ENCODE results near the gene CCNDBP1. TPM values are rescaled to one million over a fixed set of nuclear protein-coding genes. Genes with fewer than 3 reads are reported as not detected.

The CCNDBP1 gene
- total RNA-seq, 1 experiment from 2014 or later, result 20.4 TPM

GRCh38 chr15:43243020-43243645 lies 57.9 kb downstream of the CCNDBP1 start:
- ChIA-PET CTCF (interaction anchor here (1.6 to 2.8 kb wide), 4 partner anchors 17 to 39 kb away, joined by 3 to 15 read pairs (median 8); no protein-coding TSS in a partner anchor), POLR2A (interaction anchor here (0.5 kb wide), 1 partner anchor 12 kb away, joined by 3 read pairs; no protein-coding TSS in a partner anchor)
- ATAC-seq (no peak), DNase-seq (ENCODE audit: low spot score) (no peak)
- peaks cover 3% of the 10 kb centered on the region for H3K27me3 Mint-ChIP-seq (ENCODE audit: low read depth)
- no peak overlapping the region for H3K4me3 Mint-ChIP-seq
- no peak overlapping the region for H3K27ac Mint-ChIP-seq
- no peaks in the 10 kb centered on the region for H3K9me3 Mint-ChIP-seq
- no peaks in the 10 kb centered on the region for H3K4me1 Mint-ChIP-seq
- no peaks in the 10 kb centered on the region for H3K36me3 Mint-ChIP-seq
- no peak for TF ChIP-seq ZNF219 (CRISPR knock-in tag; IDR thresholded peaks at IDR 0.05; ENCODE audit: borderline replicate concordance)
- no peak for TF ChIP-seq NR1H2 (CRISPR knock-in tag; IDR thresholded peaks at IDR 0.05)
- no peak for TF ChIP-seq JUN (CRISPR knock-in tag; IDR thresholded peaks at IDR 0.05)
- no peak for TF ChIP-seq ZNF317 (CRISPR knock-in tag; IDR thresholded peaks at IDR 0.05; ENCODE audit: borderline replicate concordance, low read depth)

DNA sequence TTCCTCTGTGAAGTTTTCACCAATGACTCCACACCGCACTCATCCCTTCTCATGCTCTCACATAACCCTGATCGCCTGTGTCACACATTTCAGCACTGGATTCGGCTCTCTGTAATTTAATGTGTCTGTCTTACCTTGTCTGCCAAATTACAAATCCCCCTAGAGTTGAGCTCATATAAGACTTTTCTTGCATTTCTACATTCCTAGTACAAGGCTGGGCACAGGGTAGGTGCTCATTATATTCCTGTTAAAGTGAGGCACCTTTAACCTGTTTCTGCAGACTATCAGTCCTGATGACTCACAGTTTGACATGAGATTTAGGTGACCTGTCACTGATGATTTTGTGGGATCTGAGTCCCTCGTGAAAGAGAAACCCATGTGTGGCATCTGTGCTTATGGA lies 58.9 kb downstream of the CCNDBP1 start:
- H3K27me3 Mint-ChIP-seq (ENCODE audit: low read depth), result peaks cover 3% of the 10 kb centered on the region
- no peak overlapping the region for H3K27ac Mint-ChIP-seq
- no peak for TF ChIP-seq ZNF232 (CRISPR knock-in tag; IDR thresholded peaks at IDR 0.05)
- TF ChIP-seq ZNF138 (CRISPR knock-in tag; conservative IDR thresholded peaks at IDR 0.05), result no peak
- no peak for TF ChIP-seq NR2C2 (CRISPR knock-in tag; IDR thresholded peaks at IDR 0.05)
- no peak for TF ChIP-seq RORB (CRISPR knock-in tag; IDR thresholded peaks at IDR 0.05)
- TF ChIP-seq MYBL2 (CRISPR knock-in tag; IDR thresholded peaks at IDR 0.05), result no peak
- TF ChIP-seq, protein P1, sequence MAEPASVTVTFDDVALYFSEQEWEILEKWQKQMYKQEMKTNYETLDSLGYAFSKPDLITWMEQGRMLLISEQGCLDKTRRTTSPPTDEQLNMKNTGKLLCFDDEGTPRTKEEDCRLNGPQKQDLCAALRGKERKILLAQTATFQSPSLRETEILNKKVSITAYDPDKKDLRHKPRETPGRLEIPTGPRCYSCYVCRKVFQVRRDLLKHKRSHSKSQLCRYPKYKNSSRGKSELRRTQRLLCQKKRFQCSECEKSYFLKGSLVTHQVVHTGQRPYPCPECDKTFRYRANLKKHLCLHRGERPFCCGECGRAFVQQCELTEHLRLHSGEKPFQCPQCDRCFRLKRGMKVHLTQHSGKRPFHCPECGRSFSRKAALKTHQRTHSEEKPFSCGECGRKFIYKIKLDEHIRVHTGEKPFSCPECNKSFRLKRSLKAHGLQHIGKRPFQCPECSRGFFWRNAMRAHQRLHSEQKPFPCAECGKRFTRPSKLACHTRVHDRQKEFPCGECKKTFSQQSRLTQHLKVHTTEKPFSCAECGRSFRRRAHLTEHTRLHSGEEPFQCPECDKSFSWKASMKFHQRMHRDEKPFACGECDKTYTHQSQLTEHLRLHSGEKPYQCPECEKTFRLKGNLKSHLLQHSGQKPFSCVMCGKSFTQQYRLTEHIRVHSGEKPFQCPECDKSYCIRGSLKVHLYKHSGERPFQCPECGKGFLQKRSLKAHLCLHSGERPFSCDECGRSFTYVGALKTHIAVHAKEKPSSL (CRISPR knock-in tag; conservative IDR thresholded peaks at IDR 0.05), result no peak
- no peak for TF ChIP-seq ELF4 (CRISPR knock-in tag; IDR thresholded peaks at IDR 0.05; ENCODE audit: low read depth)
- no peak for TF ChIP-seq ZNF396 (CRISPR knock-in tag; IDR thresholded peaks at IDR 0.05; ENCODE audit: borderline replicate concordance)
- no peaks in the 10 kb centered on the region for H3K36me3 Mint-ChIP-seq
- ATAC-seq (no peak), DNase-seq (ENCODE audit: low spot score) (no peak)
- no peaks in the 10 kb centered on the region for H3K9me3 Mint-ChIP-seq
- ChIA-PET POLR2A (no interaction called here), CTCF (interaction anchor here (2.5 kb wide), 1 partner anchor 19 kb away, joined by 8 read pairs; no protein-coding TSS in a partner anchor)
- no peaks in the 10 kb centered on the region for H3K4me1 Mint-ChIP-seq
- no peak overlapping the region for H3K4me3 Mint-ChIP-seq

DNA sequence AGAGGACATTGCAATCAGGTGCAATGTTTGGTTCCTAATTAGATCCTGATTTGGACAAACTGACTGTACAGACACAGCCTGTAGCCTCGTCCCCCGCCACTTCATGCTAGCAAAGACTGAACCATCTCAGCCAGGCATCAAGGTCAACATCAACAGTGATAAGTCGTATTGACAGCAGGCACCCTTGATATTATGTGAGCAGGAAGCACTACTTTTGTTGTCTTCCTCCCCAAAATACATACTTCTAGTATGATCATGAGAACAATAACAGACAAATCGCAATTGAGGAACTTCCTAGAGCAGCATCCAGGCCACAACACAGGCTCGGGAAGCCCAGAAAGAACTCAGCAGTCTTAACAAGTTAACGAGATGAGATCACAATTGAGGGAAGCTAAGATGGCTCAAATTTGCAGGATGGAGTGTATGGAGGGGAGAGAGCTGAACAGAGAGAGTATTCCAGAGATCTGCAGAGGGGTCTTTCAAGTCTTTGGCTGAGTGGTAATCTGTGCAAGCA lies 61.1 kb downstream of the CCNDBP1 start:
- peaks cover 3% of the 10 kb centered on the region for H3K27me3 Mint-ChIP-seq (ENCODE audit: low read depth)
- CTCF ChIA-PET, result interaction anchor here (0.7 to 2.5 kb wide), 3 partner anchors 20 to 82 kb away, joined by 6 to 11 read pairs (median 7); no protein-coding TSS in a partner anchor
- H3K36me3 Mint-ChIP-seq, result no peaks in the 10 kb centered on the region
- TF ChIP-seq CREM (CRISPR knock-in tag; IDR thresholded peaks at IDR 0.05), result no peak
- no peak for TF ChIP-seq ELF4 (CRISPR knock-in tag; IDR thresholded peaks at IDR 0.05; ENCODE audit: low read depth)
- TF ChIP-seq ZNF416 (CRISPR knock-in tag; IDR thresholded peaks at IDR 0.05), result no peak
- TF ChIP-seq, protein P2, sequence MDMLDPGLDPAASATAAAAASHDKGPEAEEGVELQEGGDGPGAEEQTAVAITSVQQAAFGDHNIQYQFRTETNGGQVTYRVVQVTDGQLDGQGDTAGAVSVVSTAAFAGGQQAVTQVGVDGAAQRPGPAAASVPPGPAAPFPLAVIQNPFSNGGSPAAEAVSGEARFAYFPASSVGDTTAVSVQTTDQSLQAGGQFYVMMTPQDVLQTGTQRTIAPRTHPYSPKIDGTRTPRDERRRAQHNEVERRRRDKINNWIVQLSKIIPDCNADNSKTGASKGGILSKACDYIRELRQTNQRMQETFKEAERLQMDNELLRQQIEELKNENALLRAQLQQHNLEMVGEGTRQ (CRISPR knock-in tag; IDR thresholded peaks at IDR 0.05), result no peak
- no peak for TF ChIP-seq SP1 (CRISPR knock-in tag; conservative IDR thresholded peaks at IDR 0.05)
- TF ChIP-seq MXD4 (CRISPR knock-in tag; IDR thresholded peaks at IDR 0.05; ENCODE audit: borderline replicate concordance), result no peak
- TF ChIP-seq GRHL2 (CRISPR knock-in tag; IDR thresholded peaks at IDR 0.05; ENCODE audit: insufficient replicate concordance, severe bottlenecking), result no peak
- TF ChIP-seq FOXJ3 (CRISPR knock-in tag; IDR thresholded peaks at IDR 0.05; ENCODE audit: borderline replicate concordance), result no peak
- no peak for TF ChIP-seq PRRX2 (CRISPR knock-in tag; IDR thresholded peaks at IDR 0.05)
- TF ChIP-seq, protein P3, sequence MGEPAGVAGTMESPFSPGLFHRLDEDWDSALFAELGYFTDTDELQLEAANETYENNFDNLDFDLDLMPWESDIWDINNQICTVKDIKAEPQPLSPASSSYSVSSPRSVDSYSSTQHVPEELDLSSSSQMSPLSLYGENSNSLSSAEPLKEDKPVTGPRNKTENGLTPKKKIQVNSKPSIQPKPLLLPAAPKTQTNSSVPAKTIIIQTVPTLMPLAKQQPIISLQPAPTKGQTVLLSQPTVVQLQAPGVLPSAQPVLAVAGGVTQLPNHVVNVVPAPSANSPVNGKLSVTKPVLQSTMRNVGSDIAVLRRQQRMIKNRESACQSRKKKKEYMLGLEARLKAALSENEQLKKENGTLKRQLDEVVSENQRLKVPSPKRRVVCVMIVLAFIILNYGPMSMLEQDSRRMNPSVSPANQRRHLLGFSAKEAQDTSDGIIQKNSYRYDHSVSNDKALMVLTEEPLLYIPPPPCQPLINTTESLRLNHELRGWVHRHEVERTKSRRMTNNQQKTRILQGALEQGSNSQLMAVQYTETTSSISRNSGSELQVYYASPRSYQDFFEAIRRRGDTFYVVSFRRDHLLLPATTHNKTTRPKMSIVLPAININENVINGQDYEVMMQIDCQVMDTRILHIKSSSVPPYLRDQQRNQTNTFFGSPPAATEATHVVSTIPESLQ (CRISPR knock-in tag; IDR thresholded peaks at IDR 0.05), result no peak
- TF ChIP-seq ERG (CRISPR knock-in tag; IDR thresholded peaks at IDR 0.05), result no peak
- TF ChIP-seq, protein P4, sequence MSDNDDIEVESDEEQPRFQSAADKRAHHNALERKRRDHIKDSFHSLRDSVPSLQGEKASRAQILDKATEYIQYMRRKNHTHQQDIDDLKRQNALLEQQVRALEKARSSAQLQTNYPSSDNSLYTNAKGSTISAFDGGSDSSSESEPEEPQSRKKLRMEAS (CRISPR knock-in tag; IDR thresholded peaks at IDR 0.05), result no peak
- H3K4me3 Mint-ChIP-seq, result no peak overlapping the region
- DNase-seq (ENCODE audit: low spot score) (no peak), ATAC-seq (no peak)
- no peaks in the 10 kb centered on the region for H3K9me3 Mint-ChIP-seq
- H3K4me1 Mint-ChIP-seq, result no peaks in the 10 kb centered on the region
- no peak overlapping the region for H3K27ac Mint-ChIP-seq
- POLR2A ChIA-PET, result no interaction called here

Data from WTC11 (cell line).